Amniotic stem cell (primary cell): ENCODE measurements around the gene LIMK2.
"Not testable (repeated sequence)": the region's sequence is repeated elsewhere in the genome, so short reads cannot be mapped to it uniquely, and the experiment has no call there.

Source experiments
- DNase-seq: peaks from one replicate; lab custom pipeline; 2025; lab: John Stamatoyannopoulos, UW

The LIMK2 gene

GRCh38 chr22:31244046-31244942, 32.2 kb downstream of the LIMK2 start:
- peak; percentile 61 for DNase-seq

- DNase-seq, result no peak
Measured at GRCh38 chr22:31244943-31245451, 32.9 kb downstream of the LIMK2 start.

- DNase-seq, result not testable (repeated sequence)
Measured at GRCh38 chr22:31245998-31246397, 33.9 kb downstream of the LIMK2 start.

- DNase-seq, result no peak
Measured at GRCh38 chr22:31246687-31247086, 34.6 kb downstream of the LIMK2 start.

- no peak for DNase-seq
Measured at GRCh38 chr22:31247726-31248125, 35.6 kb downstream of the LIMK2 start.

- peak; percentile 83 for DNase-seq
Measured at GRCh38 chr22:31248138-31248745, 36.1 kb downstream of the LIMK2 start.

GRCh38 chr22:31248965-31249958, 37.2 kb downstream of the LIMK2 start:
- no peak for DNase-seq

- DNase-seq, result no peak
Measured at GRCh38 chr22:31250740-31251600, 38.9 kb downstream of the LIMK2 start.

- no peak for DNase-seq
Measured at GRCh38 chr22:31253949-31254348, 41.9 kb downstream of the LIMK2 start.

- DNase-seq, result no peak
Measured at GRCh38 chr22:31259798-31260473, 47.8 kb downstream of the LIMK2 start.

- DNase-seq, result no peak
Measured at GRCh38 chr22:31260474-31260856, 48.4 kb downstream of the LIMK2 start.

- no peak for DNase-seq
Measured at GRCh38 chr22:31262312-31263133, 50.4 kb downstream of the LIMK2 start.

- DNase-seq, result no peak
Measured at GRCh38 chr22:31263896-31264640, 52.0 kb downstream of the LIMK2 start.

GRCh38 chr22:31268281-31268680, 56.2 kb downstream of the LIMK2 start:
- DNase-seq, result no peak

GRCh38 chr22:31269892-31270579, 57.9 kb downstream of the LIMK2 start:
- no peak for DNase-seq

- DNase-seq, result no peak
Measured at GRCh38 chr22:31271026-31271425, 58.9 kb downstream of the LIMK2 start.

- DNase-seq, result no peak
Measured at GRCh38 chr22:31271485-31271884, 59.4 kb downstream of the LIMK2 start.
